ENCODE measurements around the gene XCR1.

GRCh38 chr3:46071222-46071858 is 44.1 kb upstream of the XCR1 start:
- TF ChIP-seq ZBTB33 (CRISPR knock-in tag; IDR thresholded peaks at IDR 0.05): no peak
- TF ChIP-seq CCAR2 (IDR thresholded peaks at IDR 0.05; ENCODE audit: low read depth, low read length): no peak
- TF ChIP-seq EZH2 (IDR thresholded peaks at IDR 0.05; ENCODE audit: borderline replicate concordance, low read depth, low read length): no peak
- no peak for TF ChIP-seq ZSCAN29 (IDR thresholded peaks at IDR 0.05)
- no peak for TF ChIP-seq ELF1 (tag; IDR thresholded peaks at IDR 0.05)
- TF ChIP-seq ZNF717 (CRISPR knock-in tag; IDR thresholded peaks at IDR 0.05): no peak
- TF ChIP-seq MYC (IDR thresholded peaks at IDR 0.05; ENCODE audit: low read depth, low read length): no peak
- no peak for TF ChIP-seq MYC (CRISPR knock-in tag; IDR thresholded peaks at IDR 0.05; ENCODE audit: borderline replicate concordance, low read depth)
- no peak for TF ChIP-seq CTCF (IDR thresholded peaks at IDR 0.05 in 2 of 3, conservative IDR thresholded peaks at IDR 0.05 in 1 of 3; ENCODE audit: insufficient read depth in 2 of 3, low read depth in 1 of 3, low read length in 3 of 3)
- TF ChIP-seq ZNF740 (CRISPR knock-in tag; IDR thresholded peaks at IDR 0.05): no peak
- no peak for TF ChIP-seq ZNF740 (tag; IDR thresholded peaks at IDR 0.05)

Measured in K562 (cell line).